Kidney (tissue), 14 donors: ENCODE data around the gene IER2. TPM values are rescaled to one million over a fixed set of nuclear protein-coding genes. Genes with fewer than 3 reads are reported as not detected.

Experiments
- DNase-seq, 5 donors: peaks; one replicate each; pipeline ENCODE4 v3.0.0-alpha.2; 2013 to 2020
- FAIRE-seq: peaks from 2 replicates; lab custom pipeline; 2012; peaks lifted over from hg19 to GRCh38; lab: Jason Lieb, UNC
- H3K27ac ChIP-seq, 2 donors: one replicate each; pipeline ENCODE4 v1.7.0; 2013; ENCODE audit warnings: low read depth in 2 of 2, low read length in 2 of 2, inconsistent platforms in 1 of 2
- H3K27me3 ChIP-seq: one replicate; pipeline ENCODE4 v1.7.1; 2013; ENCODE audit warnings: low read length, inconsistent platforms; ENCODE audit not compliant: control insufficient read depth, insufficient read depth
- H3K36me3 ChIP-seq, 3 donors: one replicate each; pipeline versions ENCODE4 v1.7.0 to v1.7.1; 2013; ENCODE audit warnings: low read length in 3 of 3, control low read depth in 1 of 3, inconsistent platforms in 1 of 3; ENCODE audit not compliant: insufficient read depth in 3 of 3, control insufficient read depth in 2 of 3
- H3K4me1 ChIP-seq, 3 donors: one replicate each; pipeline versions ENCODE4 v1.7.0 to v1.7.1; 2013; ENCODE audit warnings: low read length in 3 of 3, inconsistent platforms in 1 of 3, low read depth in 1 of 3; ENCODE audit not compliant: control insufficient read depth in 2 of 3, insufficient read depth in 2 of 3
- H3K4me3 ChIP-seq, 3 donors: one replicate each; pipeline versions ENCODE4 v1.7.0 to v1.8.1; 2013; ENCODE audit warnings: low read length in 3 of 3, control low read depth in 1 of 3, inconsistent platforms in 1 of 3
- H3K9ac ChIP-seq, 3 donors: one replicate each; pipeline versions ENCODE4 v1.7.0 to v1.7.1; 2013; ENCODE audit warnings: low read length in 3 of 3, control low read depth in 1 of 3, inconsistent platforms in 1 of 3
- H3K9me3 ChIP-seq, 3 donors: one replicate each; pipeline versions ENCODE4 v1.7.0 to v1.7.1; 2013; ENCODE audit warnings: low read length in 3 of 3, control low read depth in 1 of 3, inconsistent platforms in 1 of 3; ENCODE audit not compliant: control insufficient read depth in 2 of 3, insufficient read depth in 1 of 3
- CTCF ChIP-seq: IDR thresholded peaks from 3 replicates; pipeline ENCODE4 v1.5.1; 2012; ENCODE audit warnings: mild to moderate bottlenecking, moderate library complexity, borderline replicate concordance; ENCODE audit not compliant: insufficient read depth; ENCODE audit errors: extremely low read depth
- intact Hi-C: fragments of 100-400 bp; cut with DNase I; formaldehyde crosslinking; loops from one replicate; pipeline ENCODE4 v1.11.1; 2022
- polyA plus RNA-seq: library from polyadenylated mRNA; stranded (reverse); fragments of 350-450 nt; fragmentation: Illumina TruSeq; extraction: RNeasy Lipid Tissue Mini Kit (QIAGEN cat#74804); gene quantifications from one replicate; pipeline ENCODE4 v1.2.3, GENCODE V29; 2014; ENCODE audit warnings: low read depth, low replicate concordance; ENCODE audit not compliant: insufficient read depth
- total RNA-seq: library from RNA; stranded (reverse); fragmentation: NEBNext Ultra II Directional; extraction: Animal tissue kit (Norgen Biotek cat#: 25700); gene quantifications from one replicate; pipeline ENCODE4 v1.2.1, GENCODE V29; 2021
- donor health status: control.
- donor health status: control.
- donor health status: control.
- donor health status: control.
- donor health status: control.
- donor health status: DM: yes; HTN: yes; CAD: no.
- donor health status: Normal renal cell carcinoma (clear cell type).

The IER2 gene
- total and polyA plus RNA-seq, 2 donors from 2014 or later, result 73.9 to 96.7 TPM

DNA sequence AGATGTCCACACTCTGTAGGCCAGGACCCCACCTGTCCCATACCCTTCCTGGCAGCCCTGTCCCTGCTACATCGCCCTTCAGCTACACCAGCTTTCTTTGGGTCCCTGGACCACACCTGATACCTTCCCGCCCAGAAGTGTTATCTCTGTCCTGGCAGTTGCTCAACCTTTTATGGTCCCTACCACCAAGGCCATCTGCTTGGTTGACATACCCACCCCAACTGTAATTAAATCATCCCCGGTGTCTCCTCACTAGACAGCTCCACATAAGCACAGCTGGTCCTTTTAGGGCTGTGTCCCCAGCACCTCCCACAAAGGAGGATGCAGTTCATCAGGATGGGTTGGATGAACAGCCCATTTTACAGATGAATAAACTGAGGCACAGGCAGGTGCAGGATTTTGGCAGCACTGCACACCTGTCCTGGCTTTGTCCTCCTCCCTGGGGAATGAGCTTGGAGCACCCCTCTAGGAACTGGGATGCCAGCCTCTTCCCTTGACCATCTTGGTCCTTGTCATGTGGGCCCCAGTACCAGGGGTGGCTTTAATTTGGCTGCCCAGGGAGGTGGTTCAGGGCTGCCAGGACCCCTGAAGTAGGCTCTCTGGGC, 19.2 kb upstream of the IER2 start:
- H3K9me3 ChIP-seq, result no peaks in the 10 kb centered on the region
- no peak overlapping the region for H3K4me3 ChIP-seq
- no peak overlapping the region for H3K9ac ChIP-seq
- no peaks in the 10 kb centered on the region for H3K4me1 ChIP-seq
- H3K27ac ChIP-seq, result no peak overlapping the region
- DNase-seq (no peak), FAIRE-seq (no peak)
- H3K36me3 ChIP-seq, result peaks cover 0 to 5% (median 2%) of the 10 kb centered on the region in 3 donors
- no peak for TF ChIP-seq CTCF
- no peaks in the 10 kb centered on the region for H3K27me3 ChIP-seq
- intact Hi-C loops, result no loop called here

GRCh38 chr19:13132471-13133180, 17.6 kb upstream of the IER2 start:
- Histone ChIP-seq H3K27ac (no peak overlapping the region), H3K9ac (no peak overlapping the region), H3K4me1 (no peaks in the 10 kb centered on the region), H3K4me3 (no peak overlapping the region), H3K36me3 (peaks cover 0 to 6% (median 6%) of the 10 kb centered on the region in 3 donors), H3K9me3 (no peaks in the 10 kb centered on the region), H3K27me3 (no peaks in the 10 kb centered on the region)
- intact Hi-C loops, result no loop called here
- no peak for TF ChIP-seq CTCF
- DNase-seq (no peak), FAIRE-seq (no peak)

- intact Hi-C loops, result no loop called here
- FAIRE-seq (no peak), DNase-seq (no peak)
- Histone ChIP-seq H3K27me3 (no peaks in the 10 kb centered on the region), H3K27ac (no peak overlapping the region), H3K4me3 (no peak overlapping the region), H3K9ac (no peak overlapping the region), H3K4me1 (no peaks in the 10 kb centered on the region), H3K9me3 (no peaks in the 10 kb centered on the region), H3K36me3 (peaks cover 0 to 9% (median 6%) of the 10 kb centered on the region in 3 donors)
- no peak for TF ChIP-seq CTCF
Measured at GRCh38 chr19:13133241-13133870, 16.9 kb upstream of the IER2 start.
